ENCODE results near the gene PDE8A.

PDE8A gene

GRCh38 chr15:85027421-85027820, 45.8 kb downstream of the PDE8A start:
- no peak for DNase-seq (ENCODE audit: extremely low spot score)
- ChIA-PET CTCF (interaction anchor here (0.7 kb wide), 1 partner anchor 16 kb away, joined by 3 read pairs; no protein-coding TSS in a partner anchor), POLR2A (no interaction called here)
- TF ChIP-seq CTCF (IDR thresholded peaks at IDR 0.05; ENCODE audit: control extremely low read depth, extremely low read depth, low read depth, missing control alignments): no peak

- no peak for TF ChIP-seq CTCF (IDR thresholded peaks at IDR 0.05; ENCODE audit: control extremely low read depth, extremely low read depth, low read depth, missing control alignments)
- DNase-seq (ENCODE audit: extremely low spot score): no peak
- CTCF ChIA-PET: interaction anchor here (1.4 to 8.9 kb wide), 3 partner anchors 8 to 40 kb away, joined by 3 to 78 read pairs (median 15); no protein-coding TSS in a partner anchor
- POLR2A ChIA-PET: no interaction called here
Observed at GRCh38 chr15:85028416-85028815, 46.8 kb downstream of the PDE8A start.

GRCh38 chr15:85029221-85029620, 47.6 kb downstream of the PDE8A start:
- TF ChIP-seq CTCF (IDR thresholded peaks at IDR 0.05; ENCODE audit: control extremely low read depth, extremely low read depth, low read depth, missing control alignments): no peak
- ChIA-PET POLR2A (no interaction called here), CTCF (interaction anchor here (1.0 to 8.9 kb wide), 5 partner anchors 7 to 41 kb away, joined by 3 to 78 read pairs (median 8); no protein-coding TSS in a partner anchor)
- DNase-seq (ENCODE audit: extremely low spot score): no peak

GRCh38 chr15:85030301-85030929, 48.8 kb downstream of the PDE8A start:
- TF ChIP-seq CTCF (IDR thresholded peaks at IDR 0.05; ENCODE audit: control extremely low read depth, extremely low read depth, low read depth, missing control alignments): no peak
- CTCF ChIA-PET: interaction anchor here (0.6 to 8.9 kb wide), 9 partner anchors 8 to 43 kb away, joined by 3 to 78 read pairs (median 4); no protein-coding TSS in a partner anchor
- DNase-seq (ENCODE audit: extremely low spot score): no peak
- POLR2A ChIA-PET: no interaction called here

- ChIA-PET POLR2A (no interaction called here), CTCF (interaction anchor here (0.9 to 8.9 kb wide), 8 partner anchors 9 to 43 kb away, joined by 3 to 78 read pairs (median 4); no protein-coding TSS in a partner anchor)
- TF ChIP-seq CTCF (IDR thresholded peaks at IDR 0.05; ENCODE audit: control extremely low read depth, extremely low read depth, low read depth, missing control alignments): no peak
- DNase-seq (ENCODE audit: extremely low spot score): no peak
Observed at GRCh38 chr15:85031086-85031943, 49.7 kb downstream of the PDE8A start.

GRCh38 chr15:85031944-85032558, 50.4 kb downstream of the PDE8A start:
- ChIA-PET POLR2A (no interaction called here), CTCF (interaction anchor here (1.0 to 8.9 kb wide), 6 partner anchors 10 to 44 kb away, joined by 3 to 78 read pairs (median 6); no protein-coding TSS in a partner anchor)
- TF ChIP-seq CTCF (IDR thresholded peaks at IDR 0.05; ENCODE audit: control extremely low read depth, extremely low read depth, low read depth, missing control alignments): no peak
- no peak for DNase-seq (ENCODE audit: extremely low spot score)
